CD14-positive monocyte (primary cell): Measurements from ENCODE around the gene PUSL1. TPM values are rescaled to one million over a fixed set of nuclear protein-coding genes. Genes with fewer than 3 reads are reported as not detected.

Experiments used
- DNase-seq, 3 donors: peaks; one replicate each; pipeline ENCODE4 v3.0.0-alpha.2; 2011 to 2022
- H2AFZ ChIP-seq: 2 replicates; pipeline ENCODE4 v1.6.0; 2012; ENCODE audit warnings: mild to moderate bottlenecking, low read depth, low read length, inconsistent platforms; ENCODE audit not compliant: insufficient read depth, poor library complexity, severe bottlenecking
- H3K27ac ChIP-seq, 2 donors: 1 replicate in 1 of 2; 2 replicates in 1 of 2; pipeline ENCODE4 v1.5.1; 2012 to 2013; ENCODE audit warnings: low read length in 2 of 2, control low read depth in 1 of 2, inconsistent platforms in 1 of 2, low read depth in 1 of 2, mild to moderate bottlenecking in 1 of 2
- H3K27me3 ChIP-seq, 2 donors: one replicate each; pipeline versions ENCODE4 v1.6.0 to v1.6.1; 2011 to 2013; ENCODE audit warnings: low read length in 2 of 2; ENCODE audit not compliant: control insufficient read depth in 2 of 2, insufficient read depth in 2 of 2
- H3K36me3 ChIP-seq, 2 donors: replicated peaks in 1 of 2; 1 replicate in 1 of 2; 2 replicates in 1 of 2; pipeline versions ENCODE4 v1.5.1 to v1.6.1; 2012 to 2013; ENCODE audit warnings: low read length in 2 of 2, control low read depth in 1 of 2, inconsistent platforms in 1 of 2, mild to moderate bottlenecking in 1 of 2; ENCODE audit not compliant: insufficient read depth in 2 of 2, control insufficient read depth in 1 of 2
- H3K4me1 ChIP-seq, 2 donors: 1 replicate in 1 of 2; 2 replicates in 1 of 2; pipeline versions ENCODE4 v1.5.1 to v1.6.1; 2012 to 2013; ENCODE audit warnings: low read length in 2 of 2, control low read depth in 1 of 2, inconsistent platforms in 1 of 2, mild to moderate bottlenecking in 1 of 2, moderate library complexity in 1 of 2; ENCODE audit not compliant: insufficient read depth in 2 of 2, control insufficient read depth in 1 of 2
- H3K4me2 ChIP-seq: replicated peaks from 2 replicates; pipeline ENCODE3; 2012; ENCODE audit warnings: low read length, moderate library complexity, mild to moderate bottlenecking; ENCODE audit not compliant: poor library complexity, severe bottlenecking; ENCODE audit errors: extremely low read depth
- H3K4me3 ChIP-seq, 3 experiments: fragments of 200-600 bp in 1 of 3; sonication (generic) in 1 of 3; replicated peaks in 1 of 3; 1 replicate in 2 of 3; 2 replicates in 1 of 3; pipeline ENCODE4 v1.5.1; 2011 to 2013; ENCODE audit warnings: low read length in 3 of 3, mild to moderate bottlenecking in 3 of 3, control low read depth in 2 of 3, low read depth in 2 of 3, inconsistent platforms in 1 of 3, moderate library complexity in 1 of 3
- H3K79me2 ChIP-seq: 2 replicates; pipeline ENCODE4 v1.6.0; 2012; ENCODE audit warnings: mild to moderate bottlenecking, control low read depth, inconsistent platforms, low read length, moderate library complexity; ENCODE audit not compliant: insufficient read depth
- H3K9ac ChIP-seq: 2 replicates; pipeline ENCODE4 v1.6.0; 2017; ENCODE audit warnings: low read length, mild to moderate bottlenecking; ENCODE audit not compliant: insufficient read depth, poor library complexity, severe bottlenecking
- H3K9me3 ChIP-seq, 2 donors: replicated peaks in 1 of 2; 1 replicate in 1 of 2; 2 replicates in 1 of 2; pipeline versions ENCODE4 v1.5.1 to v1.6.1; 2012 to 2013; ENCODE audit warnings: low read length in 2 of 2, control low read depth in 1 of 2; ENCODE audit not compliant: control insufficient read depth in 1 of 2, insufficient read depth in 1 of 2
- H4K20me1 ChIP-seq: 2 replicates; pipeline ENCODE4 v1.6.0; 2012; ENCODE audit warnings: mild to moderate bottlenecking, low read length, control low read depth, moderate library complexity; ENCODE audit not compliant: insufficient read depth
- H3K27ac Mint-ChIP-seq, 7 donors: one replicate each; pipeline ENCODE4 v1.8.0; 2020; ENCODE audit warnings: mild to moderate bottlenecking in 7 of 7, mixed read lengths in 7 of 7, moderate library complexity in 6 of 7, inconsistent platforms in 2 of 7
- H3K27me3 Mint-ChIP-seq, 3 donors: one replicate each; pipeline ENCODE4 v1.8.0; 2021 to 2022; ENCODE audit warnings: low read depth in 3 of 3, mild to moderate bottlenecking in 3 of 3, mixed read lengths in 3 of 3, moderate library complexity in 3 of 3, inconsistent platforms in 1 of 3
- H3K36me3 Mint-ChIP-seq, 2 donors: one replicate each; pipeline ENCODE4 v1.8.0; 2020; ENCODE audit warnings: mixed read lengths in 2 of 2, inconsistent platforms in 1 of 2, mild to moderate bottlenecking in 1 of 2
- H3K4me1 Mint-ChIP-seq: one replicate; pipeline ENCODE4 v1.8.0; 2020; ENCODE audit warnings: mild to moderate bottlenecking, mixed read lengths
- H3K4me3 Mint-ChIP-seq, 2 donors: one replicate each; pipeline ENCODE4 v1.8.0; 2020; ENCODE audit warnings: mild to moderate bottlenecking in 2 of 2, mixed read lengths in 2 of 2, moderate library complexity in 1 of 2
- H3K9me3 Mint-ChIP-seq, 7 donors: one replicate each; pipeline ENCODE4 v1.8.0; 2020 to 2022; ENCODE audit warnings: mixed read lengths in 7 of 7, mild to moderate bottlenecking in 6 of 7, moderate library complexity in 6 of 7, inconsistent platforms in 2 of 7
- CTCF ChIP-seq: fragments of 200-600 bp; IDR thresholded peaks from one replicate; pipeline ENCODE4 v1.8.0; 2022; ENCODE audit warnings: antibody characterized with exemption, mild to moderate bottlenecking
- WGBS: methylation state at CpG from one replicate; pipeline ENCODE4 v1.1.5; 2013; ENCODE audit warnings: missing lambda C conversion rate; ENCODE audit not compliant: insufficient coverage; 5-methylcytosine and 5-hydroxymethylcytosine counted together
- intact Hi-C, 2 donors: fragments of 100-400 bp; cut with micrococcal nuclease; formaldehyde crosslinking; loops; one replicate each; pipeline versions ENCODE4 v1.15.0 to v1.15.1; 2023
- polyA plus RNA-seq, 3 donors: library from polyadenylated mRNA; depleted of rRNA in 1 of 3; unstranded in 2 of 3; stranded (reverse) in 1 of 3; fragments of 300-500 nt in 2 of 3; fragments of >200 nt in 1 of 3; fragmentation: Illumina TruSeq in 2 of 3; gene quantifications; 1 replicate in 2 of 3; 2 replicates in 1 of 3; pipeline ENCODE4 v1.2.3, GENCODE V29; 2012 to 2021

The PUSL1 gene
- polyA plus RNA-seq, 3 donors, result 13.8 to 27.4 (median 14.8) TPM

GRCh38 chr1:1310109-1310385, 1.6 kb downstream of the PUSL1 start:
- Mint-ChIP-seq H3K27me3 (peaks cover 0 to 2% (median 0%) of the 10 kb centered on the region in 3 donors), H3K9me3 (no peaks in the 10 kb centered on the region), H3K27ac (peak overlapping the region in 1 of 7 donors; percentile 5), H3K4me3 (peak overlapping the region in 1 of 2 donors; percentile 16), H3K36me3 (peaks cover 22 to 45% of the 10 kb centered on the region in 2 donors), H3K4me1 (peaks cover 25% of the 10 kb centered on the region)
- H3K9ac ChIP-seq, result no peak overlapping the region
- WGBS, result 91% methylated on average over 2 of the region's 3 CpGs
- H3K27ac ChIP-seq, result no peak overlapping the region
- H3K9me3 ChIP-seq, result no peaks in the 10 kb centered on the region
- no peak for TF ChIP-seq CTCF
- no peak overlapping the region for H3K4me2 ChIP-seq
- H3K27me3 ChIP-seq, result no peaks in the 10 kb centered on the region
- DNase-seq, result no peak
- peaks cover 27% of the 10 kb centered on the region for H3K79me2 ChIP-seq
- intact Hi-C loops, result no loop called here
- peaks cover 30 to 36% of the 10 kb centered on the region in 2 donors for H3K4me1 ChIP-seq
- H3K36me3 ChIP-seq, result peaks cover 47 to 48% of the 10 kb centered on the region in 2 donors
- H4K20me1 ChIP-seq, result peaks cover 53% of the 10 kb centered on the region
- peak overlapping the region in 1 of 3 experiments; percentile 91 for H3K4me3 ChIP-seq
- H2AFZ ChIP-seq, result no peak overlapping the region

GRCh38 chr1:1310476-1311053, 2.2 kb downstream of the PUSL1 start:
- Histone ChIP-seq H3K9ac (no peak overlapping the region), H3K4me1 (peaks cover 25 to 31% of the 10 kb centered on the region in 2 donors), H3K4me2 (no peak overlapping the region), H3K36me3 (peaks cover 51 to 52% of the 10 kb centered on the region in 2 donors), H3K27me3 (no peaks in the 10 kb centered on the region), H2AFZ (no peak overlapping the region), H4K20me1 (peaks cover 50% of the 10 kb centered on the region), H3K4me3 (no peak overlapping the region), H3K27ac (no peak overlapping the region), H3K79me2 (peaks cover 22% of the 10 kb centered on the region), H3K9me3 (no peaks in the 10 kb centered on the region)
- intact Hi-C loops, result no loop called here
- no peaks in the 10 kb centered on the region for H3K9me3 Mint-ChIP-seq
- WGBS, result 93% methylated on average over 19 of the region's 21 CpGs
- H3K4me3 Mint-ChIP-seq, result no peak overlapping the region
- no peak for TF ChIP-seq CTCF
- no peak for DNase-seq
- H3K27ac Mint-ChIP-seq, result no peak overlapping the region
- H3K36me3 Mint-ChIP-seq, result peaks cover 22 to 50% of the 10 kb centered on the region in 2 donors
- H3K27me3 Mint-ChIP-seq, result peaks cover 0 to 2% (median 0%) of the 10 kb centered on the region in 3 donors
- H3K4me1 Mint-ChIP-seq, result peaks cover 23% of the 10 kb centered on the region
